EL (cell line): Measurements from ENCODE around the gene FAM210B.
"Not testable (repeated sequence)": the region's sequence is repeated elsewhere in the genome, so short reads cannot be mapped to it uniquely, and the experiment has no call there.

Experiments
- DNase-seq: peaks from one replicate; pipeline ENCODE4 v3.0.0-alpha.2; 2016

Gene FAM210B

GRCh38 chr20:56393653-56394052 lies 34.9 kb downstream of the FAM210B start:
- DNase-seq: no peak

DNA sequence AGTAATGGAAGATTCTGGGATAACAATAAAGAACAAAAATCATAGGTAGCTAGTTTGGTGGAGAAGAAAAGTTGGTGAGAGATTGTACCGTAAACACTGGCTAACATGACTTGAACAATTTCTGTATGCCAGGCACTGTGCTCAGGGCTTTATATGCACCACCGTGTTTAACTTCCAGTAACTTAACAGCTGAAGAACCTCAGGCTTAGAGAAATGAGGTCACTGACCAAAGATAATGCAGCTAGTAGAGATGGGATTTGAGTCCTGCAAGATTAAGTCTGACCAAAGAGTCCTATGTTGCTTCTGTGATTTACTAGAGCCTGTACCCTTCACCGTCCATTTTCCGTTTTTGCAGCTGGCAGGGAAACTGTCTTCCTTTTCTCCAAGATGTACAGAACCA lies 36.4 kb downstream of the FAM210B start:
- DNase-seq: no peak

DNA sequence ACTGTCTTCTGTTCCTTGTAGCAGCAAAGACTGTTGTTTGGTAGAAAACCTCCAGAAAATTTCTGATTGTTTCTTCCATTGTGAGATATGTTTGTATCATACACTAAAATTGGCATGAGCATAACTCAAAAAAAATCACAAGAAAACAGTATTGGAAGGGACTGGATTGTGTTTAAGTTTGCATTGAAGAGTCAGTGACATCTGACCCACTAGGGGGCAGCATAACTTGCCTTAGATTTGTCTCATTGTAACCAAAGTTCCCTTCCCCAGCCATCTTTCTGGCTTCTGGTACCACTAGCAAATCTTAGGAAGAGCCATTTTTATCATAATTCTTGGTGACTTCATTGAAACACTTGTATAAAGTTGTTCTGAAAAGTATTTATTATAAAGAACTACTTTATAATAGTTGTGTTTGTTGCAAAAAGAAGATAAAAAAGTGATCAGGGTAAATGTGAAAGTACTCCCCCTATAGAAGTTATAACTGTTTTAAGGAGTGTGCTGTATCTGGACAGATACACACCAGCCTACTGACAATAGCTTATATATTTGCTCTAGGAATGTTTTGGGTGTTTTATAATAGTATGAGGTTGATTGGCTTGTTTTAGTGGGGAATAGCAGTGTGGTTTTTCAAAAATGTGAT lies 41.3 kb downstream of the FAM210B start:
- DNase-seq: peak; percentile 73

DNA sequence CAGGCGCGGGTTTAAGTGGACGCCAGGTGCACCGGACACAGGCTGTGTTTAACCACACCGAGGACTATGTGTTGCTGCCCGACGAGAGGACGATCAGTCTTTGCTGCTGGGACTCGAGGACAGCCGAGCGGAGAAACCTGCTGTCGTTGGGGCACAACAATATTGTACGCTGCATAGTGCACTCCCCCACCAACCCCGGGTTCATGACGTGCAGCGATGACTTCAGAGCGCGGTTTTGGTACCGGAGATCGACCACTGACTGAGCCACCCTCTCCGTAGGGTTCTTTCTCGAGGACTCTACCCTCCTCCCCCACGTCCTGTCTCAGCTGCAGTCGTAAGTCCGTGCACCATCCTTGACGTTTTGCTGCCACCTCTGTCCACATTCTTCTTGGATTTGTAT lies 44.7 kb downstream of the FAM210B start:
- no peak for DNase-seq

- DNase-seq: not testable (repeated sequence)
Measured at GRCh38 chr20:56405356-56405755, 46.6 kb downstream of the FAM210B start.

- no peak for DNase-seq
Measured at GRCh38 chr20:56406910-56407309, 48.1 kb downstream of the FAM210B start.

DNA sequence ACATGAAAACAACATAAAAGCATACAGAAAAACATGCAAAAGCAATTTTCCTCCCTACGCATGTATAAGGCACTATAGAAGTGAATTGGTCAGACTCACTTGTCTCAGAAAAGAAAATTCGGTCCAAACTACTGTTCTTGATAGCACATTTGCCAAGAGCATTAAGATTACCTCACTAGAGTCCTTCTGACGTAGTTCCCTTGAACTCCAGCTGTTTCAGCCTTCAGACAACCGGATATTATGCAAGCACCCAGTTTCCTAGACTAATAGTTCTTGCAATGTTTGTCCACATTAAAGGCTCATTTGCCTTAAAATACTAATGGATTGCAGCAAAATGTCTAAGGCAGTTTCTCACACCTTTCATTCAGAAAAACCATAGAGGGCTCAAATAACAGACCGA lies 50.7 kb downstream of the FAM210B start:
- no peak for DNase-seq

DNA sequence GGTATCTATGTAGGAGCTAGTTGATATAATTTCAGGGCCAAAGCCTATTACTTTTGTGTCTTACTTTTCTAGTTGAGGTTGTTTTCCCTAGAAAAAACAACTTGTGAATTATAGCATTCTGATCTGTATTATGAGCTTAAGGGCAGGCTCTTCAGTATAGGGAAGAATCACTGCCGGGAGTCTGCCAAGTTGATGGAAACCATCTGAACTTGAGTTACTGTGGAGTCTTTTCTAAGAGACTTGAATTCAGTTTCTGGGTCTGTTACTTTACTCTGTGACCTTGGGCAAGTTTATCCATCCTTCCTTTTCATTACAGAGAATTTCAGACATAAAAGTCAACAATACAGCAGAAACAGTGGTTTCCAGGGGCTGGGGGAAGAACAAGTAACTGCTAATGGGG lies 51.2 kb downstream of the FAM210B start:
- DNase-seq: no peak

DNA sequence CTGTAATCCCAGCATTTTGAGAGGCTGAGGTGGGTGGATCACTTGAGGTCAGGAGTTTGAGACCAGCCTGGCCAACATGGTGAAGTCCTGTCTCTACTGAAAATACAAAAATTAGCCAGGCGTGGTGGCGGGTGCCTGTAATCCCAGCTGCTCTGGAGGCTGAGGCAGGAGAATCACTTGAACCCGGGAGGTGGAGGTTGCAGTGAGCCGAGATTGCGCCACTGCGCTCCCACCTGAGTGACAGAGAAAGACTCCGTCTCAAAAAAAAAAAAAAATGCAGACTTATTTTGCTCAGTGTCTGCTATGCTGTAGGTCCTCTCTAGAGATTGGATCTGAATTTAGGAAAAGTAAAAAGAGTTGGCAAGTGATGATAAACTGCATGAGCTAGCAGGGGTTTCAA lies 52.5 kb downstream of the FAM210B start:
- not testable (repeated sequence) for DNase-seq

DNA sequence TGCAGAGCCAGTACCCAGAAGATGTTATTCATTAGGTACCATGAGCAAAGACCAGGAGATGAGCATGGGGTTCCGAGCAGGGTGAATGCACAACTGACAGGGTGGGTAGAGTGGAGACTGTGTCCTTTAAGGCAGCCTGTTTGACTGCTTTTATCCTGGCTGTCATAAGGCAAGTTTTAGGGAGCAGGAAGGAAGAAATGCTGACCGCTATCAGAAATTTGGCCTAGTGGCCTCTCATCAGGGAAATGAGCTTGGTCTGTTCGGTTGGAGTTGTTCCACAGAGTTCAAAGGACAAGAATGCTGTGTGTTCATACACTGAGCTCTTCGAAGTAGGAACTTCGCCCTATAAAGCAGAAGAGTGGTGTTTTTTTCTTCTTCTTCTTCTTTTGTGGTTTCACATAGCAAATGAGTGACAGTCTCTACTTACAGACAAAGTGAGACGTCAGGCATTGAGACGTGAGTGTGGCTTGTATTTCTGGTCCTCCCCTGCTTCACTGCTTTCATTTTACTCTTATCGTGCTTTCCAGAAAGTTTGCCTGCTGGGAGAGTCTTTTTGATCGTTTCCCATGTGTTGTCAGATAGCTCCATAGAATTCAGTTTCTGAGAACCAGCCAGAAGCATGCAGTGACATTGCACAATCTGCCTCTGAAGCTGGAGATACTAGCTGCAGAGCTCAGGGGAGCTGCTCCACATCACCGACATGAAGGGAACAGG lies 53.1 kb downstream of the FAM210B start, which contains the start of gene CASS4:
Gene CASS4 (plus strand): TSS at position 502 of the 714 bp plus-strand sequence. CDS start 199 bp downstream, at position 701.
- no peak for DNase-seq

DNA sequence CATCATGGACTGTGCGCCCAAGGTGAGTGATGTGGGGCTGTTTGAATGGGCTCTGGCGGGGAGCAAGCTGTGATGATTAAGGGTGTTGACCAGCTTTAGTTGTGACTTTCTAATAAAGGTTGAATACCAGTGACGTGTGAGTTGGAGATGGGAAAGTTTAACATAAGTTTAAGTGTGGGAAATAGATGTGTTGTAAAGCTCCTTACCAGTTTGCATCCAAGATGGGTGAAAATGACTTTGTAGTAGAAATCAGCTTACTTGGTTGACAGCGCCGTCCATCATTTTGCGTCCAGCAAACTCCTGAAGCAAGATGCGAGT lies 53.7 kb downstream of the FAM210B start:
- DNase-seq: no peak

DNA sequence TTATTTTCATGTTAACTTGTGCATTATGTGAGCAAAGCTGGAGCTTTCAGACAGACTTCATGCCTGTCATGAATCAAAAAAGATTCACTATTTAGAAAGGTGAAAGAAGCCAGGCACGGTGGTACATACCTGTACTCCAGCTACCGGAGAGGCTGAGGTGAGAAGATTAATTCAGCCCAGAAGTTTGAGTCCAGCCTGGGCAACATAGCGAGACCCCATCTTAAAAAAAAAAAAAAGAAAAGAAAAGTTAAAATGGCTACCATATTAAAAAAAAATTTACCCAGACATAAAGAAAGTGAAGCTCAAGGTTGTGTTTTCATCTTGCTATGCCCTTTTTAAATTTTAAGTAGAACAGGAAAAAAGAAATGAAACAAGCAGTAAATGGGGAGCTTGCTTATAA lies 54.2 kb downstream of the FAM210B start:
- no peak for DNase-seq

DNA sequence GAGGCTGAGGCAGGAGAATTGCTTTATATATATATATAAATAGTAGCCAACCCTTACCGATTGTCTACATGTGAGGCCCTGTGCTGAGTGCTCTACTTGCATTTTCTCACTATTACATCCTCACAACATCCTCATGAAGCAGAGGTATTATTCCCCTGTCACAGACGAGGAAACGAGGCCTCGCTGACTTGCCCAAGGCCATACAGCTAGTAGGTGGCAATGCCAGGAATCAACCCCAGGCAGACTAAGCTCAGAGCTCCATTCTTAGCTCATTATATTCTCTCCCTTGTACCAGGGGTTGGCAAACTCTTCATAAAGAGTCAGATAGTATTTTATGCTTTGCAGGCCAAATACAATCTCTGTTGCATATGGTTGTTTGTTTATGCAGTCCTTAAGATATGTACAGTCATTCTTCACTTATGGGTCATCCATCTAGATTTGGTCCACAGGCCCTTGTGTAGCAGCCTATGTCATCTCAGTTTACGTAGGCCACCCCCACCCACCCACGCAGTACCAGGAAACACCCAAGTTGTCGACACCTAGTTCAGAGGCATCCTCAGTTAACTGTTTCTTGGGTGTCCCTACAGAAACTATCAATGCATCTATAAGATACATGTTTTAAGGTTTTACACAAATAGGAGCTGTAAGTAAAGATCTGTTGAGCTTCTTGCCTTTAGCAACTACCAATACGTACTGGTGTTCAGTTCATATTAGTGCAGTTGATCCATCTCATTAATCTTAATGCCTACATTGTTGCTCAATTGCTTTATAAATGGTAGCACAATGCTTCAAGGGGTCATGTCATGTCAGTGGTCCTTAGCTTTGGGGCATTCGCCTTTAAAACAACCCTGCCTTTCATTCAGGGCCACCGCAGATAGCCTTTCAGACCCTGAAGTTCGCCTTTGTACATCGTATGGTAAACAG lies 56.3 kb downstream of the FAM210B start:
- DNase-seq: peak; percentile 84

GRCh38 chr20:56417402-56417801 lies 58.6 kb downstream of the FAM210B start:
- DNase-seq: no peak

DNA sequence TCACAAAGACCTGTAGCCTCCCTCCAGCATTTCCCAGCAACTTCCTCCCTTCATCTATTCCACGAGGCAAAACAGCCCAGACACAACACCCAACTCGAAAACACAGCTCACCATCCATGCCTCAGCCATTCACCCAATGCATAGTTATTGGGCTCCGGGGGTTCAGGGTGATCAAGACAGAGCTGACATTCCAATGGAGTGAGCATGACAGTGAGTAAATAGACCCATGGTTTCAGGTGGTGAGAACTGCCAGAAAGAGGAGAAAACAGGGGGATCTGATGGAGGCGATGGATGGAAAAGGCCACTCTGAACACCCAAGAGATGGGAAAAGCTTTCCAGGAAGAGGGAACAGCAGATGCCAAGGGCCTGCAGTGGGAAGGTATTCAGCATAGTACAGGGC lies 59.1 kb downstream of the FAM210B start:
- peak; percentile 73 for DNase-seq
